ENCODE data around the gene HDGFL2. TPM values are rescaled to one million over a fixed set of nuclear protein-coding genes. Genes with fewer than 3 reads are reported as not detected.

Gene HDGFL2
- total and polyA plus RNA-seq, 8 donors = 12.8 to 32.9 (median 18.3) TPM

DNA sequence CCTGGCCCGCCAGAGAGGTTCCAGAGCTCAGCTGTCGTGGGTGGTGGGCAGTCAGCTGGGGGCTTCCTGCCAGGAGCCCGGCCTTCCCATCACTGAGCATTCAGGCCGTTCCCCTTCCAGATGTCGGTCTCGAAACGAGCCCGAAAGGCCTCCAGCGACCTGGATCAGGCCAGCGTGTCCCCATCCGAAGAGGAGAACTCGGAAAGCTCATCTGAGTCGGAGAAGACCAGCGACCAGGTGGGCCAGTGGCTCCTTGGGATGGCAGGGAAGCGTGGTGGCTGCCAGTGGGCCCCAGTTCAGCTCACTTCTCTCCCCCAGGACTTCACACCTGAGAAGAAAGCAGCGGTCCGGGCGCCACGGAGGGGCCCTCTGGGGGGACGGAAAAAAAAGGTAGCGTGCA is 19.3 kb downstream of the HDGFL2 start:
- WGBS, 2 donors = 96 to 98% methylated on average over 21 of the region's 21 CpGs
- no peak for ATAC-seq
- no peaks in the 10 kb centered on the region for H3K9me3 ChIP-seq
- H3K4me1 ChIP-seq = no peaks in the 10 kb centered on the region
- intact Hi-C loops (cut with DNase I) = no loop called here
- no peak overlapping the region for H3K4me3 ChIP-seq
- peaks cover 4 to 27% (median 16%) of the 10 kb centered on the region in 3 donors for H3K36me3 ChIP-seq
- no peak overlapping the region for H3K27ac ChIP-seq
- FAIRE-seq = no peak
- TF ChIP-seq, protein P1, sequence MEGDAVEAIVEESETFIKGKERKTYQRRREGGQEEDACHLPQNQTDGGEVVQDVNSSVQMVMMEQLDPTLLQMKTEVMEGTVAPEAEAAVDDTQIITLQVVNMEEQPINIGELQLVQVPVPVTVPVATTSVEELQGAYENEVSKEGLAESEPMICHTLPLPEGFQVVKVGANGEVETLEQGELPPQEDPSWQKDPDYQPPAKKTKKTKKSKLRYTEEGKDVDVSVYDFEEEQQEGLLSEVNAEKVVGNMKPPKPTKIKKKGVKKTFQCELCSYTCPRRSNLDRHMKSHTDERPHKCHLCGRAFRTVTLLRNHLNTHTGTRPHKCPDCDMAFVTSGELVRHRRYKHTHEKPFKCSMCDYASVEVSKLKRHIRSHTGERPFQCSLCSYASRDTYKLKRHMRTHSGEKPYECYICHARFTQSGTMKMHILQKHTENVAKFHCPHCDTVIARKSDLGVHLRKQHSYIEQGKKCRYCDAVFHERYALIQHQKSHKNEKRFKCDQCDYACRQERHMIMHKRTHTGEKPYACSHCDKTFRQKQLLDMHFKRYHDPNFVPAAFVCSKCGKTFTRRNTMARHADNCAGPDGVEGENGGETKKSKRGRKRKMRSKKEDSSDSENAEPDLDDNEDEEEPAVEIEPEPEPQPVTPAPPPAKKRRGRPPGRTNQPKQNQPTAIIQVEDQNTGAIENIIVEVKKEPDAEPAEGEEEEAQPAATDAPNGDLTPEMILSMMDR (IDR thresholded peaks at IDR 0.05) = no peak
- H3K27me3 ChIP-seq = no peaks in the 10 kb centered on the region
- DNase-seq = peak in 1 of 6 donors; percentile 14

DNA sequence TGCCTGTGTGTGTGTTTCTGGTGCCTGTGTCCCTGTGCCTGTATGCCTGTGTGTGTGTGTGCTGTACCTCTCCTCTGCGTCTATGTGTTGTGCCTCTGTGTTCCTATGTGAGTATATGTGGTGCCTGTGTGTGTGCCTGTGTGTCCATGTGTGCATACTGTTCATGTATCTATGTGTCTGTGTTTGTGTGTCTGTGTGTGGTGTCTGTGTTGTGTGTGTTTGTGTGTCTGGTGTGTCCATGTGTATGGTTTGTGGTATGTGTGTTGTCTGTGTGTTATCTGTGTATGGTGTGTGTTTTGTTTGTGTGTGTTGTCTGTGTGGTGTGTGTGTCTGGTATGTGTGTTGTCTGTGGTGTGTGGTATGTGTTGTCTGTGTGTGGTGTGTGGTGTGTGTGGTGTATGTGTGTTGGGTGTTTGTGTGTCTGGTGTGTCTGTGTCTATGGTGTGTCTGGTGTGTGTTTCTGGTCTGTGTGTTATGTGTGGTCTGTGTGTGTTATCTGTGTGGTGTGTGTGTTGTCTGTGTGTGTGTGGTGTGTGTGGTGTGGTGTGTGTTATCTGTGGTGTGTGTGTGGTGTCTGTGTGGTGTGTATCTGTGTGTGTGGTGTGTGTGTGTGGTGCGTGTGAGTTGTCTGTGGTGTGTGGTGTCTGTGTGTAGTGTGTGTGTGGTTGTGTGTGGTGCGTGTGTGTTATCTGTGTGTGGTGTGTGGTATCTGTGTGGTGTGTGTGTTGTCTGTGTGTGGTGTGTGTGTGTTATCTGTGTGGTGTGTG is 20.4 kb downstream of the HDGFL2 start:
- peaks cover 4 to 27% (median 16%) of the 10 kb centered on the region in 3 donors for H3K36me3 ChIP-seq
- FAIRE-seq = no peak

DNA sequence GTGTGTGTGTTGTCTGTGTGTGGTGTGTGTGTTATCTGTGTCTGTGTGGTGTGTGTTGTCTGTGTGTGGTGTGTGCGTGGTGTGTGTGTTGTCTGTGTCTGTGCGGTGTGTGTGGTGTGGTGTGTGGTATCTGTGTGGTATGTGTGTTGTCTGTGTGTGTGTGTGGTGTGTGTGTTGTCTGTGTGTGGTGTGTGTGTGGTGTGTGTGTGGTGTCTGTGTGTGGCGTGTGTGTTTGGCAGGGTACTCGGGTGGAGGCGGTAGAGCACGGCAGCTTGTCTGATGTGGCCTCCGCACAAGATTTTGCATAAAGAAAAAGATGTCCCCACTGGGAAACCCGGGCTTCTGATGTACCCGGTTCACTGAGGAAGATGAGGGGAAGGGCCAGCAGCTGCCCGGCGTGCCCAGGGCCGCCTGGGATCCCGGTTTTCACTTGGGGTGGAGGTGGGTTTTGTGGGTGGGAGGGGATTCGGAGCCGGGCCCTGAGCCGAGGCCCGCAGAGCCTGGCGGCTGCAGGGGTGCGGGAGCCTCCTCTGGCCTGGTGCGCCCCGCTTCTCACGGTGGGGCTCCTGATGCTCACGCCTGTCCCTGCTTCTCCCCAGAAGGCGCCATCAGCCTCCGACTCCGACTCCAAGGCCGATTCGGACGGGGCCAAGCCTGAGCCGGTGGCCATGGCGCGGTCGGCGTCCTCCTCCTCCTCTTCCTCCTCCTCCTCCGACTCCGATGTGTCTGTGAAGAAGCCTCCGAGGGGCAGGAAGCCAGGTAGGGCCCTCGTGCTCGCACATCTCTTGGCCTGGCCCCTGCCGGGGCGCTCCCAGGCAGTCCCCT is 21.2 kb downstream of the HDGFL2 start:
- WGBS, 2 donors = 95 to 97% methylated on average over 41 of the region's 41 CpGs
- Histone ChIP-seq H3K9me3 (no peaks in the 10 kb centered on the region), H3K4me1 (no peaks in the 10 kb centered on the region), H3K27me3 (no peaks in the 10 kb centered on the region), H3K27ac (no peak overlapping the region), H3K36me3 (peaks cover 4 to 33% (median 16%) of the 10 kb centered on the region in 3 donors), H3K4me3 (no peak overlapping the region)
- peak in 2 of 6 donors; percentile 46 to 57 for DNase-seq
- FAIRE-seq = no peak
- no peak for ATAC-seq
- intact Hi-C loops (cut with DNase I) = no loop called here
- TF ChIP-seq, protein P1 (IDR thresholded peaks at IDR 0.05) = no peak

More for the DNA sequence above, 20.4 kb downstream of the HDGFL2 start:
- no peaks in the 10 kb centered on the region for H3K4me1 ChIP-seq
- intact Hi-C loops (cut with DNase I) = no loop called here
- 94 to 99% methylated on average over 3 of the region's 3 CpGs for WGBS, 2 donors
- DNase-seq (no peak), ATAC-seq (no peak)
- H3K9me3 ChIP-seq = no peaks in the 10 kb centered on the region
- H3K27me3 ChIP-seq = no peaks in the 10 kb centered on the region
- TF ChIP-seq, protein P1 (IDR thresholded peaks at IDR 0.05) = no peak
- no peak overlapping the region for H3K27ac ChIP-seq
- H3K4me3 ChIP-seq = no peak overlapping the region

DNA sequence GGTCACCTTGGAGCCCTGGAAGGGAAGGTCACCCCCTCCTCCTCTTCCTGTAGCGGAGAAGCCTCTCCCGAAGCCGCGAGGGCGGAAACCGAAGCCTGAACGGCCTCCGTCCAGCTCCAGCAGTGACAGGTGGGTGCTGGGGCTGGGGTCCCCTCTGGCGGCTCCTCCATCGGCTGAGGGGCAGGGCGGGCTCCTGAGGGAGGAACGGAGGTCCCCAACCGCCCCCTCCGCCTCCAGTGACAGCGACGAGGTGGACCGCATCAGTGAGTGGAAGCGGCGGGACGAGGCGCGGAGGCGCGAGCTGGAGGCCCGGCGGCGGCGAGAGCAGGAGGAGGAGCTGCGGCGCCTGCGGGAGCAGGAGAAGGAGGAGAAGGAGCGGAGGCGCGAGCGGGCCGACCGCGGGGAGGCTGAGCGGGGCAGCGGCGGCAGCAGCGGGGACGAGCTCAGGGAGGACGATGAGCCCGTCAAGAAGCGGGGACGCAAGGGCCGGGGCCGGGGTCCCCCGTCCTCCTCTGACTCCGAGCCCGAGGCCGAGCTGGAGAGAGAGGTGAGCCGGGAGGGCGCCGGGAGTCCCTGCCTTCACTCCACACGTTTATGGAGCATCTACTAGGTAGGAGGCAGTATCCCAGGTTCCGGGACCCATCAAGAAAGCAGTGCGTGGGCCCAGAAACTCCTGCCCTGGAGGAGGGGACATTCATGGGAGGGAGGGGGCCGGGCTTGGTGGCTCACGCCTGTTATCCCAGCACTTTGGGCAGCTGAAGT is 22.0 kb downstream of the HDGFL2 start:
- no peak for ATAC-seq
- peak in 3 of 6 donors; percentile 22 to 65 (median 51) for DNase-seq
- Histone ChIP-seq H3K4me1 (no peaks in the 10 kb centered on the region), H3K27ac (no peak overlapping the region), H3K36me3 (peaks cover 4 to 33% (median 16%) of the 10 kb centered on the region in 3 donors), H3K27me3 (no peaks in the 10 kb centered on the region), H3K9me3 (no peaks in the 10 kb centered on the region), H3K4me3 (no peak overlapping the region)
- no peak for FAIRE-seq
- 95 to 96% methylated on average over 47 to 61 of the region's 61 CpGs for WGBS, 2 donors
- TF ChIP-seq, protein P1 (IDR thresholded peaks at IDR 0.05) = no peak
- intact Hi-C loops (cut with DNase I) = no loop called here

All from pancreas (tissue), 10 donors.